Measurements from ENCODE around the gene MRPL43. TPM values are rescaled to one million over a fixed set of nuclear protein-coding genes. Genes with fewer than 3 reads are reported as not detected.

Gene MRPL43
- polyA plus RNA-seq, 1 donor, result 88.7 TPM

DNA sequence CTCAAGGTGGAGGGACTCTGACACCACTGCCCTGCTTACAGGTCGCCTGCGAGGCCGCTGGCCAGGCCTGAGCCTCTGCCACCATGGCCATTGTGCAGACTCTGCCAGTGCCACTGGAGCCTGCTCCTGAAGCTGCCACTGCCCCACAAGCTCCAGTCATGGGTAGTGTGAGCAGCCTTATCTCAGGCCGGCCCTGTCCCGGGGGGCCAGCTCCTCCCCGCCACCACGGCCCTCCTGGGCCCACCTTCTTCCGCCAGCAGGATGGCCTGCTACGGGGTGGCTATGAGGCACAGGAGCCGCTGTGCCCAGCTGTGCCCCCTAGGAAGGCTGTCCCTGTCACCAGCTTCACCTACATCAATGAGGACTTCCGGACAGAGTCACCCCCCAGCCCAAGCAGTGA, 15.2 kb upstream of the MRPL43 start:
- no peak for DNase-seq

DNA sequence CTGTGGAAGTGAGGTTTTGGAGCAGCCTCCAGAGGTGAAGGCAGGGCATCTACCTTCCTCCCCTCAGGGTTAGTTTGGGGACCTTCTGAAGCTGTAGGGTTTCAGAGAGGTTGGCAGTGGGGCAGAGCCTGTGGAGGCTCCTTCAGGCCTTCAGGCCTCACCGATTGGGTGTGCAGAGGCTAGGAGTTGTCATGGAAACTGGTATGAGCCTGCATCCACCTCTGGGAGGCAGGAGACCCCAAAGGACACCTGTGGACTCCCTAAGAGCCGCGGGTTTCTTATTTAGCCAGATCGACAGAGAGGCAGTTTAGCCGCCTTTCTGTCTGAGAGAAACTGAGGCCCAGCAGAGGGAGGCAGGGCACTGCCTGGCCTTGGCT, 14.3 kb upstream of the MRPL43 start:
- no peak for DNase-seq

DNA sequence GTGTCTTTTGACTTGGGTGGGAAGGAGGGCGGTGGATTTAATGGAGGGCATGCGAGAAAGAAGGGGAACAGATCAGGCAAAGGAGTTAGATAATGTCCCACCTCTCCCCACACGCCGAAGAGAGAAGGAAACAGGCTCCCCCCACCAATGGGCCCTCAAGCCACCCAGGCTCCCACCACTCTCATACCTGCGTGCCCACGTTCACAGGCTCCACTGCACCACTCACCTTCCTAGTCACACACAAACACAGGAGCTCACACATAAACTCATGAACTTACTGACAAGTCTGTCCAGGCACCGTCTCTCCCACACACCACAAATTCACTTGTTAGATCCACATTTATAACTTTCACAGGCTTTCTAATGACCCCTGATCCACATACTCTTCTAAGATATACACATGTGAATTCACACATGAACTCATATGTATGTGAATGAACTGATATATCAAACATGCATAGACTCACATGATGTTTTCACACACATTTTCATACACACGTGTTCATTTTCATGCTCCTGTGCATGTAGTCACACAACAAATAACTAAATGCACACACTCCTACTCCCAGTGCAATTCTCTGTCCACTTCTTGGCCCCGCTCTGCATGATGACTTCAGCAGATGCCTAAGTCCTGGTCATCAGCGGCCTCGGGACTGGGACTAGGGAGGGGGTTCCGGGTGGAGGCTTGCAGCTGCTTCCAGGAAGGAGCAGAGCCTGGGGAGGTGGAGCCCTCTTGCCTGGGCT, 13.8 kb upstream of the MRPL43 start:
- peak; percentile 91 for DNase-seq

DNA sequence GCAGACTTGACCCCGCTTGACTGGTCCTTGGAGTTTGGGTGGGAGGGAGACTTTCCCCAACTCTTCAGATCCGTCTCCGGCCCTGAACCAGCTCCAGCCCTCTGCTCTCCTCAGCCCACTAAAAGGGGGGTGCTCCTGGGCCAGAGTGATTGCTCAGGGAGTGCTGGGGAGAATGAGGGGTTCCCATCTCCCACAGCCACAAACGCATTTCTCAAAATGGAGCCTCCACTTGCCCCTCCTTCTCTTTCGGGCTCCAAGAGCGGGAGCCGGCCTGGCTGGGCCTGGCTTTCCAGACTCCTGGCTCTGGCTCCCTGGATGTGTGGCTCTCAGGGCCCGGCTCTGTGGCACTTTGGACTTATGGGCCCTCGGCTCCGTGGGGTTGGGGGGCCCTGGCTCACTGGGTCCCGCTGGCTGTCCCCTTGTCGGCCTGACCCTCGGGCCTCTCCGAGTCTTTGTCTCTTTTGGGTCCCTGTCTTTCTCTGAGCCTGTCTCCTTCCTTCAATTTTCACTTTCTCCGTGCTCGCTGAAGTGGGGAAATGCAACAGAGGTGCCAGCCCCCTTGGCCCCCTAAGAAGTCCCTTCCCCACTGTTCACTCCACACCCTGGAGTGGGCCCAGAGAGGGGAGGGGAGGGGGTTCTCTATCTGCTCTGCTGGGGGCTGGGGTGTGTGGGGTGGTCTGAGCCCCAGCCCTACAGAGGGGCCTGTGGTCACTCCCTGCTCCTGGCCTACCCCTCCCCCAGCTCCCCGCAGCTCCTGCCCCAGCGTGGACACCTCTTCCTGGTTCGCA, 13.0 kb upstream of the MRPL43 start:
- peak; percentile 52 for DNase-seq

DNA sequence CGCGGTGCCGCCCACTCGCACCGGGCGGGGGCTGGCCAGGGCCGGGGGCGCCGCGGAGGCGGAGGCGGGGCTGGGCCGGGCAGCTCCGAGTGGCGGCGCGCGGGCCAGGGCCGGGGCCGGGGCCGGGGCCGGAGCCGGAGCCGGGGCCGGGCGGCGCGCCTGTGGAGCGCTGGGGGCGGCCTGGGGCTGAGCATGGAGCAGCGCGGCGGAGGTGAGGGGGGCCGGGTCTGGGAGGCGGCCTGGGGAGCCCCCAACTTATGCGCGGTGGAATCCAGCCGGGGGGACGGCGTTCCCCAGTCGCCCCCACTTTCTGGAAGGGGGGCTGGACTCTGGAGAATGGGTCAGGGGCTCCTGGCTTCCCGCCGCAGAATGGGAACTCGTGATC, 12.4 kb upstream of the MRPL43 start, which contains the start of gene LZTS2:
TSS of gene LZTS2 (plus strand) at position 67 of the 385 bp plus-strand sequence. CDS start 2,731 bp downstream, outside the sequence.
- no peak for DNase-seq

DNA sequence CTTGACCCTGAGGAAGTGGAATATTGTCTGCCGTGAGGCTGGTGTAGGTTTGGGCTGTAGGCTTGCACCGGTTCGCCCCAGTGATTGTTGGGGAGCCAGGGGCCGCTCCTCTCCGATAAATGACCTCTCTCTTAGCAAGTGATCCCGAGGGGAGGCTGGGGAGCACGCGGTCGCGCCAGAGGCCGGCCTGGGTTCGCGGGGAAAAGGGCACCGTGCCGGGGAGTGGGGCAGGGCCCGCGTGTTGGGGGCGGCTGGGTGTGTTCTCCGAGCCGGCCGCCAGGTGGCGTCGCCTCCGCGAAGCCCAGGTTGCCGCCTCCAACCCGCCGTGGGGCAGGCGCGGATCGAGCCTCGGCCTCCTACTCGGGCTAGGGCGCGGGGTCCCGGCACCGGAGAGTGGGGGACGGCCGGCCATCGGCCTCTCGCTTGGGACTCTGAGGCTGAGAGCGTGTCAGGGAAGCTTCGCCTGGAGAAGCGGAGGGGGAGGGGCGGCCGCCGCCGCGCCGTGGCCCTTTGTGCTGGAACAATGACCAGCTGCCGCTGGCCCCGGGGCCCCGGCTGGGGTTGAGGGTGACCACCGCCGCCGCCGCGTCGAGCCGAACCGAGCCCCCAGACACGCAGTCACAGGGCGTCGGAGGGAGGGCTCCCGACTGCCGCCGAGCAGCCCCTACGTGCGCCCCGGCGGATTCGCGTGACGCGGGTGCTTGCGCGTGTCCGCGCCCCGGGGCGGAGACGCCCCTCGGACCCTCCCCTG, 11.9 kb upstream of the MRPL43 start:
- DNase-seq, result peak; percentile 92

DNA sequence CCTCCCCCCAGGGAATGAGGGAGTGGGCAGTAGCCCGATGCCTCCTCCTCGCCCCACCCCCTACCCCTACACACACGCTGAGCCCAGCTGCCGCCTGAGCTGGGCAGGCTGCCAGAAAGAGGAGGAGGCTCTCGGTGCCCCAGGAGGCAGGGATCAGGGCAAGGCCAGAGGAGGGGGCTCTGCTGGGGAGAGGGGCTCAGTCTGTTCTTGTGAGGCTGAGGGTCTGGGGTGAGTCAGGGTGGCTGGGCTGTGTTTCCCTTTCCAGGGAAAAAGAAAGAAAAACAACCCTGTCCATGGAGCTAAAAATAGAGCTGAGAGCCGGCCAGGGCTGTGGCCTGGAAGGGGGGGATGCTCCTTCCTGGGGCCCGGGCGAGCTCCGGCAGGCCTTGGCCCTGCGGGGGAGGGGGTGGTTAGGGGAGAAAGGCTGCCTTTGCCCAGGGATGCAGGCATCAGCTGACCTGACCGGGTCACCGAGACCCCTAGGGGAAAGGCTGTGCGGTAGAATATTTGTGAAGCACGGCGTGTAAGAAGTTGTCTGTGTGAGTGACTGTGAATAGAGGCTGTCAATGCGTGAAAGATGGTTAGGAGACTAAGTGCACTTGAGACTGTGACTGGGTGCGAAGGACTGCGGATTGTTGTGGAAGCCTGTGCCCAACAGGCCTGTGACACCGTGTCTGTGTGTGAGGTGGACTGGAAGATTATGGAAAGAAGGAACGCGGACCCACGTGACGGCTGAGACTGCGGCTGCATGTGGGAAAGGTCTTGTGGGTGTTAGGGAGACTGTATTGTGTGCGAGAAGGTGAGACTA, 11.1 kb upstream of the MRPL43 start:
- peak; percentile 88 for DNase-seq

DNA sequence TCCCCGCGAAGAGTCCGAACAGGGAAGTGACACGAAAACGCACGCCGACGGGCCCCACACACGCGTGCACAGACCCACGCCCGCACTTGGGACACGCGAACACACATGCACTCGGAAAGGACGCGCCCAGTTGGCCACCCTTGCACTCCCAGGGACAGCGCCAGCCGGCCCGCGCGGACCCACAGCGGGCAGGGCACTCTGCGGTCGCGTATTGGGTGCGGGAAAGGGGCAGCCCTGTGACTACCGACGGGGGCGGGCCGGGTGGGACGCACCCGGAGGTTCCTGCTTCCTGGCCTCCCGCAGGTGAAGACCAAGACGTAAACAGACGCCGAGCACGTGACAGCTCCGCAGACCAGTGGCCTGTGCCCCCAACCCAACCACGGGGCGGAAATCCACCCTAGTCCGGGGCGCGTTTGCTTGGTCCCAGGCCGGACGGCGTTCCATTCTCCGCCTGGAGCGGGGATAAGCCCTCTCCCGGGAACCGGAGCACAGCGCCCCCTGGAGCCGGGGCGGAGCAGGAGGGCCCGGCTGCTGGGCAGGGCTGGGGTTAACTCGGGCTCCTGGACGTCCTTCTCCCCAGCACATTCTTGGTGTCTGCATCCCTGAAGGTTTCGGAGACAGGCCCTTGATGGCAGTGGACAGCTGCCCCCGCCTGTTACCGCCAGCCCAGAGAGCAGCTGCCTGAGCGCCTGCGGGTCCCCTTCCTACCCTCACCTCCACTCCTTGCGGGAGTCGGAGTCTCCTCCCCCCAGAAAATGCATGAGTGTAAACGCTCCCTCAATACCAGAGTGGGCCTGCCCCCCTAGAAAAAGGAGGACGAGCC, 10.3 kb upstream of the MRPL43 start:
- peak; percentile 69 for DNase-seq

DNA sequence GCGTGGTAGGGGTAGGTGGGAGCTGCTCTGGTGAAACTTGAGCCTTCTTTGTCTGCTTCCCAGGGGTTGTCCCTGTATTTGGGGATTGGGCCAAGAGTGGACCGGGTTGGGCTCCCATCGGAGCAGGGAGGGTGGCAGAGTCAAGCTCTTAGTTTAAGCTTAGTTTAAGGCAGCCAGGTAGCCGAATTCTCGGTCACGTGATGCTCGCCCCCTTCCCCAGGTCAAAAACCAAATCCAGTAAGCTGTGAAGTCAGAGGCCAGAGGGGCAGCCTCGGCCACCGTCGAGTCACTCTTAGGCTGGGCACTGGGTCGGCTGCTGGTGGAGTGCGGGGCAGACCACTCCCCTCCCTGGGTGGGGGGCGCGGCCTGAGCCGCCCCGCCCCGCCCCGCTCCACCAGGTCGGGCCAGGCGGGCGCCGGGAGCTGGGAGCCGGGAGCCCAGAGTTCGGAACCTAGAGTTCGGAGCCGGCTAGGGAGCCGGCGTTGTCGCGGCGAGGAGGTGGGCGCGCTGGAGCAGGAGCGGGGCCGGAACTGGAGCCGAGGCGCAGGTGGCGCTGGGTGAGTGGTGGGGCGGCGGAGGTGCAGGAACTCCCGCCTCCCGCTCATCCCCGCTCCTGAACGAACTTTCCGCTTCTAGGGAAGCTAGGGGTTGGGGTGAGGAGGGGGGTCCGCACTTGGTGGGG, 9.5 kb upstream of the MRPL43 start:
- peak; percentile 23 for DNase-seq

DNA sequence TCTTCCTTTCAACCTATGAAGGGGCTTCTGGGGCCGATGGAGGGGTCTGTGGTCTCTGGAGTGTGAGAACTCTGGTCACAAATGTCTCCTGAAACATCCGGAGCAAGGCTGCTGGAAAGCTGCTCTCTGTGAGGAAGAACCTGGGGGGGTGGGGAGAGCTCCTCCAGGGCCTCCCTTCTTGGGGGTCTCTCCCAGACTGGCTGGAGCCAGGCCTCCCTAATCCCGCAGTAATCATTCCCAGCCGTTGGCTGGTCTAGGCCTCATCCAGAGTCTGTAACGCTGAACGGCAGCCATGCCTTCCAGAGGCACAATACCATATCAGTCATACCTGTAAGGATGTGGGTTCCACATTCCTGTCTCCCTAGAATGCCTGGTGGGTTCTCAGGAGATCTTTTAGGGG, 7.9 kb upstream of the MRPL43 start:
- no peak for DNase-seq

DNA sequence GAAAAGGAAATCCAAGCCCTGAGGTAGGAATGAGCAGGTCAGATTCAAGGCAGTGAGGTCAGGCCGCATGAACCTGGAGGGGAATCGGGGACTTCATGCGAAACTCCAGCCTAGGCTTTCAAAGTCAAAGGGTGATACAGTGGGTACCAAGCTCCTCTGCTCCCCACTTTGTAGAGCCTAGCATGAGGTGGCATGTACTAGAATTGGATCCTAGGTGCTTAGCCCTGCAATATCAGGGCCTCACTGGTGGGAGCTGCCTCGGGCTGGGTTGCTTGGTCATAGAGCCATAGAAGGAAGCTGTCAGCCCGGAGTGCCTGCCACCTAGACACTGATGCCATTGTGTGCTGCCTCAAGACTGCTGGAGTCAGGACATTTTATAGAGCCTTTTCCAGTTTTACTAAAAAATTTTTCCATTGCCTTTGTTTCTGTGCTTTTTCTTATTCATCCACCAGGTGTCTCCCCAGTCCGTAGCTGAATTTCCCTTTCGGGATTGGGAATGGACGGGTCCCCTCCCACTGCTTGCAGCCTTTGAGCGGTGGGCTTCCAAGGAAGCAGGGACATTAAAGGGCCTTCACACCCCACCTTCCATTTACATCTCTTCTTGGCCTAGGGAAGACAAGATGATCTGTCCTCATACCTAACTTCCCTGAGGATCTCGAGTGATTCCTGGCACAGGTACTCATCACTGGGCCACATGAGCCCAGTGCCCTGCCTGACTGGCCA, 6.8 kb upstream of the MRPL43 start:
- DNase-seq, result peak; percentile 51

DNA sequence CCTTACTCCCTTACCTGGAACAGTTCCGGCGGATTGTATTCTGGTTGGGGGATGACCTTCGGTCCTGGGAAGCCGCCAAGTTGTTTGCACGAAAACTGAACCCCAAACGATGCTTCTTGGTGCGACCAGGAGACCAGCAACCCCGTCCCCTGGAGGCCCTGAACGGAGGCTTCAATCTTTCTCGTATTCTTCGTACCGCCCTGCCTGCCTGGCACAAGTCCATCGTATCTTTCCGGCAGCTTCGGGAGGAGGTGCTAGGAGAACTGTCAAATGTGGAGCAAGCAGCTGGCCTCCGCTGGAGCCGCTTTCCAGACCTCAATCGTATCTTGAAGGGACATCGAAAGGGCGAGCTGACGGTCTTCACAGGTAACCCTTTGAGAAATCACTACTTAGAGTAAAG, 1.8 kb upstream of the MRPL43 start:
- no peak for DNase-seq

DNA sequence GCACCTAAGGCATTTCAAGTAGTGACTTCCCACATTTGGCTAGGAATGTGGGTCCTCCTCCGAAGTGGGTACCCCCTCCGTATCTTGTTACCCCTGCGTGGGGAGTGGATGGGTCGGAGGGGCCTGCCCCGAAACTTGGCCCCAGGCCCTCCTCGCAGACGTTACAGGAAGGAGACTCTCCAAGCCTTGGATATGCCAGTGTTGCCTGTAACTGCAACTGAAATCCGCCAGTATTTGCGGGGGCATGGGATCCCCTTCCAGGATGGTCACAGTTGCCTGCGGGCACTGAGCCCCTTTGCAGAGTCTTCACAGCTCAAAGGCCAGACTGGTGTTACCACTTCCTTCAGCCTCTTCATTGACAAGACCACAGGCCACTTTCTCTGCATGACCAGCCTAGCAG, 869 bp upstream of the MRPL43 start:
- DNase-seq, result no peak

DNA sequence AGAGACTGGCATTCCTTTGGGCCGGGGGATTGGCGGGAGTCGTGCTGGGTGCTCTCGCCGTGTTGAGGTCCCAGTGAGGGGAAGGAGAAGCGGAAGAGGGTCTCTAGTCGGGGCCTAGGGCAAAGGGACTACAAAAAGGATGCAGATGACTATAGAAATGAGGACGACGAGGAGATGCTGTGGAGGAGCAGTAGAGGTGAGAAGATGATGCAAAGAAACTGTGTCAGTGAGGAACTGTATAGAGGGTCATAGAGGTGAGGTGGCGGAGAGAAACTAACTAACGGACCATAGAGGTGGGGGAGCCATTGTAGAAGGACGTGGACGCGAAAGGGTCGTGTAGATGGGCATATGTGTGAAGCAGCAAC, 370 bp upstream of the MRPL43 start:
- DNase-seq, result no peak

DNA sequence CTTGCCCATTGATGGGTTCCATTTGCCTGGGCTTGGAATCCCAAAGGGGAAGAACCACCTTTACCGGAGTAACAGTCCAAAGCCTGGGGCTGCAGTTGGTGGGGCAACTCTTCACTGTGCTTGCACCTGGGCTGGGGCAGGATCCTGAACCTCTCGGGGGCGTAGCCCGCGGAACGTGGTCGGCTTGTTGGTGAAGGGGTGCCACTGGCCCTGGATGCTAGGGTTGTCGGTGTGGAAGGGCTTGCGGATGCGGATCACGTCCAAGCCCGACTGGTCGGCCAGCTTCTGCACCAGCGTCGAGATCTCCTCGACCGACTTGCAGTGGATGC, 710 bp downstream of the MRPL43 start:
- no peak for DNase-seq

DNA sequence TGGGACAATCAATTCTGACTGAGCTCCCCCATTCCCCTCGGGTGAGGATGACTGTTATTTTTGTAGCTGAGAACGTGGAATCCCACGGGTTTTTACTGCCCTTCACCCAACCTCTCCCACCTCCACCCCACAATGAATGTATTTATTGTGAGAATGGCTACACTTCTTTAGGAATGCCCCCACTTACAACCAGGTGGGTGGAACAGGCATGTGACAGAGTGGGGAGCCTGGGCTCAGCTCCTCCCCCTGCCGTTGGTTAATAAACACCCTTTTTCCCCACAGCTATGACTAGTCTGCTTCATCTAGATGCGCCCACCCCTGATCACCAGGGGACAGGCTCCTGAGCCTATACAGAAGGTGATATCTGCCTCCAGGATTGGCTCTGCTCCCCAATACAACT, 2.0 kb downstream of the MRPL43 start:
- no peak for DNase-seq

DNA sequence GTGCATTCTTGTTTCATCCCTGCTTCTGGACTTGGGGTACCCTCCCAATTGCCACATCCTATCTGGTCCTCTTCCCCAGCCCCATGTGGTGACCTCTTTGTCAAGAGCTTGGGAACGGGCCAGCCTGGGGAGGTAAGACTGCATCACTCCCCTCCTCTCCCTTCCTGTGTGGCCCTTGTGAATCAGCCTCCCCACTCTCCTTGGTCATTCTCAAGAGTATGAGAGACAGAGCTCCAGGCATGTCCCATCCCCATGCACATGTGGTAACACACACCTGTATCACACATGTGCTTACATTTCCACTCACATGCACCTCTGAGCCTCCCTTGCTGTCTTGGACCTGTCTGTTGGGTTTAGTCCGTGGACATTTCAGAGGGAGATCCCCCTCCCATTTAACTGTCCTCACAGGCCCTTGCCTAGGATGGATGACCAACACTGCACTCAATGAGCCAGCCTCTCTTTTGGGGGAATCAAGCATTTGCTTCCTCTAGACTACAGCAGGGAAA, 2.6 kb downstream of the MRPL43 start:
- DNase-seq, result no peak

DNA sequence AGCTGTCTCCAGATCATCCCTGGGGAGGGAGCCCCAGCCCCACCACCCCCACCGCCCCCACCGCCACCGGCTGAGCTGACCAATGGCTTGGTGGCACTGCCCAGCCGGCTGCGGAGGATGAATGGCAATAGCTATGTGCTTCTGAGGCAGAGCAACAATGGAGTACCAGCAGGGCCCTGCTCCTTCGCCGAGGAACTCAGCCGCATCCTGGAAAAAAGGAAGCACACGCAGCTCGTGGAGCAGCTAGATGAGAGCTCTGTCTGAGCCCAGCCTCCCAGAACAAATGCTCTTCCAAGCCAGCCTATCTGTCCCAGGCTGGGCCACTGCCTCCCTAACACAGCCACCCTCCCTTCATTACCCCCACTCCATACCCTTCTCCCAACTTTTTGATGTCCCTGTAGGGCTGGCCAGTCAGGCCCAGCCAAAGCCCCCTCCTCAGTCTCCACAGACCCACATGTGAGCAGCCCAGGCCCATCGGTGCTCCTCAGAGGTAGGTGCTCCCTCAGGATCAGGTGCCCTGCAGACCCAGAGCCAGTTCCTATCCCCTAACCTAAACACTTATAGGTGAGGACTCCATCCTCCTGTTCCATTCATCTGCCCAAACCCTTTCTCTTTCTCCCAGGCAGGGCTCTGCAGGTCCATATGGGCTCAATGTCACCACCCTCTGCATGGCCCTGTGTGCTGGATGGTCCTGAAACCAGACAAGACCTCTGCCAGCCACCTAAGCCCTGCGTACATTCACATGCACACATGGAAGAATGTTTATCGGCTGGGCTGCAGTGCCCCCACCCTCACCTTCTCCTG, 3.2 kb downstream of the MRPL43 start:
- DNase-seq, result no peak

All from hindlimb muscle (tissue), 1 donor.